ENCODE results near the gene ANKRD6.

The ANKRD6 gene

DNA sequence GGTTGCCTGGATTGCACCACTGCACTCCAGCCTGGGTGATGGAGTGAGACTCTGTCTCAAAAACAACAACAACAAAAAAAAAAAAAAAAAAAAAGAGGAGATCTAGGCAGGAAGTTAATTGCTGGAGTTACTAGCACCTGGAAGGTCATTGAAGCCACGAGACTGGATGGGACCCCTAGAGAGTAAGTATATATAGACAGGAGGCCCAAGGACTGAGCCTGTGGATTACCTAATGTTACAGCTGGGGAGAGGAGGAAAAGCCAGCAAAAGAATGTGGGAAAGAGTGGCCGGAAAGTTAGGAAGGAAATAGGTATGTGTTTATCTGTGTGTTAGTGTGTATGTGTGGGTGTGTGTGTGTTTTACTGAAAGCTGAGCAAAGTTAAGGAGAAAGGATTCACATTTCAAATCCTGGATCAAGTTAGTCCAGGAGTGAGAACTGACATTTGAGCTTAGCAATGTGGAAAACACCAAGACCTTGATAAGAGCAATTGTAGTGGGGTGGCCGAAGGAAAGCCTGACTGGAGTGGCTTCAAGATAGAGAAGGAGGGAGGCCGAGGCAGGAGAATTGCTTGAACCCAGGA lies 38.4 kb downstream of the ANKRD6 start:
- no peak for DNase-seq (ENCODE audit: low read depth)

DNA sequence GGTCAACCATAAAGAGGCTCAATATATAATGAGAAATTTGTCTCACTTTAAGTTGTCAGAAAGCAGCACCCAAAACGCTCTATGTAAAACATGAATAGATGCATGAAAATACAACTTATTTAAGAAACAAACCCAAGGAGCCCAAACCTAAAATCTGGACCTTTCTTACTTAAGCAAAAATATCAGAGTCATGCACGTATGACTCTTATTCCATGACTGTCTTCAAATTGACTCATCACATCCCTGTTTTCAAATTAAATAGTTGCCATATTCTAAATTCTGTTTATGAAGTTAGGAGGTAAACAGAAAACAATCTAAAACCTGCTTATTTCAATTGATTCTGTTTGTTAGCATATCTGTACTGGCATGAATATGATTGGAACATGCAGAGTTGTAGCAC lies 42.1 kb downstream of the ANKRD6 start:
- no peak for DNase-seq (ENCODE audit: low read depth)

DNA sequence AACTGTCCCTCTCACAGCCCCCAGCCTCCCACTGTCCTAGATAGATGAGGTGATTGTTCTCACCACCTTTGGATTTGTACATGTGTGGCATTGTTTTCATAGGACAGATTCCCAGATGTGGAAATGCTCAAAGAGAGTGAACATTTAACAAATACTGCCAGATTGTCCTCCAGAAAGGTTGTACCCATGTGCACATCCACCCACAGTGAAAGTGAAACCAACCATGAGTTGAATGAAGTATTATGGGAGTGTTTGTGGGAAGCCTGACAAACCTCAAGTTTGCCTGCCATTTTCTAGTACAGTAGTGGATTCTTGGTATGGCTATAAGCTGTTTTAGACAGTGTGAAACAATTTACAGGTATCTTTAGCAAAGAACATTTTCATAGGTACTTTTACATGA lies 42.7 kb downstream of the ANKRD6 start:
- DNase-seq (ENCODE audit: low read depth), result no peak

DNA sequence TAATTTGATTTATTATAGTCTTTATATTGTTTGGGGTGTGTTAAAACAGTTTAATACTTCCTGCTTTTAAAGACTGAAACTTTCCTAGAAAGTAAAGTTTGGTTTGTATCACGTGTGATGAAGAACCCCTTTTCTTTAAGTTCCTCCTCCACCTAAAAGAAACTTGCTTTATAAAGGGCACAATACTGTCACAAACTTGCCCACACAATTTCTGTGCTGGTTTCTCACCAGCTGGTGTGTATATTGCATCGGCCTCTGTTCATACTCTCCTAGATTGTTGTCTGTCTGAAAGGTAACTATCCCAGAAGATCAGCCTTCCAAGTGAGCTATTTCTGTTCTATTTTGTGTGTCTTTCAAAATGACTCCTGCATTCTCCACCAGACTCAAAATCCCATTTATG lies 46.9 kb downstream of the ANKRD6 start:
- no peak for DNase-seq (ENCODE audit: low read depth)

DNA sequence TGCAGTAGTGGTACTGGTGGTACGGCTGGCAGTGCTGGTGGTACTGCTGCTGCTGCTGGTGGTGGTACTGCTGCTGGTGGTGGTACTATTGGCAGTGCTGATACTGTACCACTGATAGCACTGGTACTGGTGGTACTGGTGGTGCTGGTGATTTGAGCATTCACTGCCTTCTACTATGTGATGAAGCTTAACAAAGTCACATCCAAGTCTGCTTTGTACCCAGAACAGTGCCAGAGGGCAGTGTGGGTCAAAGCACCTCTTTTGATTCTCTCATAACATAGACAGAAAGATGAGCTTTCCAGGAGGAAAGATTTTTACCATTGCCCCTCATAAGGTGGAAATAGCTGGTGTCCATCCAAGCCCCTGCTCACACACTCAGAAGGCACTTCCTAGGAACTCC lies 48.7 kb downstream of the ANKRD6 start:
- no peak for DNase-seq (ENCODE audit: low read depth)

DNA sequence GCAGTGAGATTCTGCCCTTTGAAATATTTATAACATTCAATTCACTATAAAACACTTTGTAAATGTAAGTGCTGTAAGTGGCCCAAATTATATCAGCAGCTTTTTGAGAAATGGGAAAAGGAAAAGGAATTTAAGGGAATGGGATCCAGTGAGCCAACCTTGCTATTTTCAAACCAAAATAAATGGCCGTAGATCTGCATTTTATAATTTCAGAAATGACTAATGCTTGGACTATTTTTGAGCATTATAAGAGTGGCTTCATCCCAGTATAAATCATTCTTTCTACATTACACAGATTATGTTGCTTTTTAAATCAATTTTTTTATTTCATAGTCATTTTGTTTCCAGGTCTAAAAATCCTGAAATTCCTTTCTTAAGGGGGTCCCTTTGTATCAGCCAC lies 49.2 kb downstream of the ANKRD6 start:
- no peak for DNase-seq (ENCODE audit: low read depth)

DNA sequence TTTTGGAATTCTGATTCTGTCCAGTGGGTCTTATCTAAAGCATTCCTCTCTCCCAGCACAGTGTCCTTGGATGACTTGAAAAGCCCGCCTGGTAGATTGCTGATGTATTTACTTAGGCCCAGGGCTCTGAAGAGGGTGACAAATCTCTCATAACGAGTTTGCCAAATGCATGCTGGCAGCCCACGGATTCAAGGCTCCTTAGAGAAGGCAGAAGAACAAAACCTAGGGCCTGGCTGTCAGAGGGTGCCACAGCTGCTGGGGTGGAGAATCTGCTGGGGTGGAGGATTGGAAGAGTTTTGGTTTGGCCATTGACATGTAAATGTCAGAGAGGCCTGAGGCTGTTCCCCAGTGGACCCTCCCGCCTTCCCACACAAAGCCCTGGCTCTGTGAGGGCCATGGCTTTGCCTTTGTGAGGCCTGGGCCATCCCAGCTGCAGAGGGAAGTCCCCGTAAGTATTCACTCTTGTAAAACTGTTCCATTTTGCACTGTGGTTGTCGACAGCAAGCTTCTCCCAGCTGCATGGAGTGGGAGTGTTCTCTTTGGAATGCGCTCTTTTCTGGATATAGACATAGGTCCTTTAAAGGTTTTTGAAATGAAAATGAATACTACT lies 50.3 kb downstream of the ANKRD6 start:
- no peak for DNase-seq (ENCODE audit: low read depth)

DNA sequence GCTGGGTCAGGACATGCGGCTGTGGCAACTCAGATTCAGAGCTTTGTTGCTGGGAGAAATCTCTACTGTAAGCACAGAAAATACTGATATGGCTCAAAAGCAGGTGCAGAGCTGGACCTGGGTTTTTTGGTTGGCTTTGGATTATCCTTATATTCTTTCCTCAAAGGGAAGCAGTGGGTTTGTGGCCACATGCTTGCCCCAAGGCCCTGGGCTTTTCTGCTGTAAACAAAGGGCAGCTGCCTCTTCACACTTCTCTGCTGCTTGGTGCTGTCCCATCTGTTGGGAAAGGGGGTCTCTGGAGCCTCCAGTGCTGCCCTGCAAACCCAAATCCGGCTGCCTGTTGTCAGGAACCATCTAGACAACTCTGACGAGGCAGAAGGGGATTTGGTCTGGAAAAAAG lies 52.4 kb downstream of the ANKRD6 start:
- no peak for DNase-seq (ENCODE audit: low read depth)

DNA sequence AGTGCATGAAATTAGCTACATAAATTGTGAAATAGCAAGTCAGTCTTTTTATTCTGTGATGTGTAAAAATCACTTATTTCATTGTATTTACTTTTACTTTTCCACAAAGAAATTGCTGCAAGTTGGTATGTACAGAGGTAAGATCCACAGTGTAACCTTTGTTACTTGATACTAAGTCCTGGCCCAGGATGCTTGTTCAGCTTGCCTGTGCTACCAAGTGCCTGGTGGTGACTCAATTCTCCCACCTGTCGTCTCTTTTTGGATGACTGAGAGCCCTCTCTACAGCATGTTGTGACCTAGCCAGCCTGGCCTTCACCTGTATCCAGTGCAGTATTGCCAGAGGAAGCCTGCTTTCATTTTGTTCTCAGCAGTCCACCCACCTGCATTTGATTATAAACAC lies 54.9 kb downstream of the ANKRD6 start:
- no peak for DNase-seq (ENCODE audit: low read depth)

DNA sequence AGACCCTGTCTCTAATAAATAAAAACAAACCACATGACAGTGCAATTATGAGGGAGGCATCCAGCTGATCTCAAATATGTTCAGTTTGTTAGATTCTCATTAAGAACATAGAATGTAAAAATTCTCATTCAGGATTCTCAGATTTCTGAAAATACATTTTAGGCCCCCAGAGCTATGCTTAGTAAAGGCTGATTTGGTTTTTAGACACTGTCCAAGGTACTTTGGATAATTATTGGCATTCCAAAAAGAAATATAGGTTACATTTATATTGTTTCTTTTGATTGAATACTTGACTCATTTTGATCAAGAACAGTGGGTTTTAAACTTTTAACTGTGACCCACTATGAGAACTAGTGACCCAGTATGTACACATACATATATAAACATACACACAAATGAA lies 55.5 kb downstream of the ANKRD6 start:
- DNase-seq (ENCODE audit: low read depth), result no peak

DNA sequence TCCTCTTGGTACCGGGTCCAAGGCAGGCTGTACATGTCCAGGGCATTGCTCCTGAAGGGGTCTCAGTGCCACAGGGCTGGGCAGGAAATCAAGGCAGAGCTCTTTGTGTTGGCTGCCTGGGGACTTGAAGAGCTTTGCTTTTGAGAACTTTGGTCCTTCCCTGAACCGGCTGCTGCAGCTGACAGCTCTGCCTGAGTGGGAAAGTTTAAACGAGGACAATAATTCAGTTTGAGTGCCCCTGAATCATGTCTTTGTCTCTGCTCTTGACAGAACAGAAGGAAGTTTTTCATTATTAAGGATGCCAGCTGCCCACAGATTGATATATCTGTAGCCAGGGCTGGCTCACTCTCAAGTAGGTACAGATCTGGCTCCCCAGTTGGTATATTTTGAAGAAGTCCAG lies 56.1 kb downstream of the ANKRD6 start:
- no peak for DNase-seq (ENCODE audit: low read depth)

DNA sequence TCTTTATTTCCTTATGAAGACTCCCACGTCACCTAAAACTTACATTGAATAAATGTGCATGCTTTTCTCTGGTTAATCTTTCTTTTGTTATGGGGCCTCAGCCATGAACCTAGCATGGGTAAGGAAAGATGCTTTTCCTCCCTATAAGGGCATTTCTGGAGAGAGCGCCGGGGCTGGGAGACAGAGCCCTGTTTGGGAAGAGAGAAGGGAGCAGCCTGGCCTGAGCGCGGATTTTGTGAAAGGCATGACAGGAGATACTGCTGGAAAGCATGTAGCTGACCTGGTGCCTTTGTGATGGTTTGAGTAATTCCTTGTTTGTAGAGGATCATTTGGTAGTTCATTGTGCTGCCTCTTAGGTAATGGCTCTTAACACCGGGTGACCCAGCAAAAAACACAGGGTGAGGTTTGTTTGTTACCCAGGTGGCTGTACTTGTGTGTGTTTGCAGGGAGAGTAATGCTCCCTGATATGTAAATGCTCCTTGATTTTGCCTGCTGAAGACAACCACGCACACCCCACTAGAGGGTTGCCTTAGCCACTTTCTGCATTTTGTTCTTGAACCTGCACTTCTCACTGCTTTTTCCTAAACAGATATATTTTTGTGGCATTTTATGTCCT lies 59.2 kb downstream of the ANKRD6 start:
- no peak for DNase-seq (ENCODE audit: low read depth)

DNA sequence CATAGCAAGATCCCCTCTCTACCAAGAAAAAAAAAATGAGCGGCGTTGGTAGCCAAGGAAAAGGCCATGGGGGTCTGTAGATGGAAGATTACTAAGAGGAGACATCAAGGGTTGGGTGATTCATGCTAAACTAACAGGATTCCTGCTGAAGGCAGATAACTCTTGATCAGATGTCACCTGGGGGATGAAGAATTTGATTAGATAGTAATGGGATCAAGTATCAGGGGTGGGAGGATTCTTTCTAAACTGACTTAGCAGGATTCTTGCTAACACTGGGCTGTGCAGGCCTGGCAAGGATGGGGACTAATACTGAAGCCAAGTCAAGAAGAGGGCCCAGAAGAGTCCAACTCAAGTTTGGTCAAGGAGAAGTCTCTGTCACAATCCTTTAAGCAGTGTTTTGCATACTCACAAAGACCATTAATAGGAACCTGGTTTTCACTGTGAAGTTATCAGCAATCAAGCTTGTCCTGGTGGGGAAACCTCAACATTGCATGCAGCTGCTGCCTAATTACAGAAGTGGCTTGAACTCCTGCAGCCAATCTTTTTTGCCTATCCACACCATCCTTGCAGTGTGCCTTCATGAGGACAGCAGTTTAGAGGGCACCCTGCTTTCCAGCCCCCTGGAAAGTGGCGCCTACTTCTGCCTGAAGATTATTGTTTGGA lies 61.3 kb downstream of the ANKRD6 start:
- no peak for DNase-seq (ENCODE audit: low read depth)

DNA sequence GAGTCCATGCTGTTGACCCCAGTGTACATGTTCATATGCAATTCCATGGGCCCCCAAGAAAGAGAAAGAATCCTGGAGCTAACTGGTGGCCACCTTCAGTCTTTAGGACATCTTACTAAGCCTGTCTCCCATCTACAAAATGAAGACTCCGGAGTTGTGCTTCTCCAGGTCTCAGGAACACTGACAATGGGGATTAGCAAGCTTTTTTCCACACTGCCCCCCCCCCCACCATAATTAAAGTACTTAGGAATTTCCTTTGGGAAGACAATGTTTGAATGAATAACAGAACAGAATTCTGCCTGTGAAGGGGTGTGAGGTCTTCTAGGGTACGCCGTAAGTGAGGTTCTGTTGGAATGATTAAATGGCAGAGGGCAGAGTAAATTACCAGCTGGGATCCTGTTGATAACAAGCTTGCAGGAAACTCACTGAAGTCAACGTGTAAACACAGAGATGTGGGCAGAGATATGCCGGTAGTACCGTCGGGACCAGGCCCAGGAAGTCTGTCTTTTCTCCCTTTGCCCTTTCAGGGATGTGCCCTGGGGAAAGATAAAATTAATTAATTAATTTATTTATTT lies 63.1 kb downstream of the ANKRD6 start:
- no peak for DNase-seq (ENCODE audit: low read depth)

DNA sequence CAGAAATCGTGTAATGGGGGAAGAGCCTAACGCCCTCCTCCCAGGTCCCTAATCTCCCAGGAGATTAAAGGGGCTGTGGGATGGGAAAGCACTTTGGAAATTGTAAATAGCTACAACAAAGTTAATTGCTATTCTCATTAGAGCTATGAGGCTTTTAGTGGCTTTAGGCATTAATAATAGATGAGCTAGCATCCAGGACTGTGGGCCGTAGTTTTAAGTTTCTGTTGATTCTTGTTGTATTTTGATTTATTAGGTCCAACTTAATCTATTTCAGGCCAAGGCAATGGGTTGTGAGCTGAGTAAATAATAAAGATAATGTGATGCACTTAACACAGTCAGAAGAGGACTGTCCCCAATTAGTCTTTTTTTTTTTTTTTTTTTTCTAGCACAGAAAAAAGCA lies 67.7 kb downstream of the ANKRD6 start:
- DNase-seq (ENCODE audit: low read depth), result no peak

DNA sequence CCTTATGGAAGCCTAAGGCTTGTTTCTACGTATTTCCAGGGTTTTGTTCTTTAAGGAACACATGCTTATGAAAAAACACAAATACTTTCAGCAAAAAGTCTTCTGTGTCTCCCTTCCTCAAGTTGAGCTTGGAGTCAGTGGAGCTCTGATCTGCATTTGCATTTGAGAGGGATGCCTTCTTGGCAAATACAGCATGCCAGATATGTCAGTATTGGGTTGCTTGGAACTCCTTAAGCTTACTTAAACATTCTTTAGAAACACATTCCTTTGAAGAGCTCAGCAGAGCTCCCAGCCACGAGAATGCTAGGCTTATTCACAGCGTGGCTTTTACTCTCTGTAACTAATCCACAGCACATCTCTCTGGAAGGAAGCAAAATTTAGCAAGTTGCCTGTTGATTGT lies 68.3 kb downstream of the ANKRD6 start:
- no peak for DNase-seq (ENCODE audit: low read depth)

DNA sequence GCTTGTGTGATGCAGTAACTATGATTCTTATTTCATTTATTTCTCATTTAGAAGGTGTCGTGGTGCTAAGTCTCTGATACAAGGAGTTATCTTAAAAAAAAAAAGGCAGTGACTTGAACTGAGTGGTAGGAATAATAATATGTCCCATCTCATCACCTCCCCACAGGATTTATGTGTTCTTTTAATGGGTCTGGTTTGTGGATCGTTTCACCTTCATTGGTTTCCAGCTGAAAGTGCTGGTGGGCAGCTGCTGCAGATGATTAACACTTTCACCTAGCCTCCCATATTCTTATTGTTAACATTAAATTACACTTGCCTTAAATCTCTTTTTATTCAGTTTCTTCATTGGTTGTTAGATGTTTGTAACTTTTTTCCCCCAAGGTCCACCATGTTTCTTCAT lies 68.8 kb downstream of the ANKRD6 start:
- DNase-seq (ENCODE audit: low read depth), result no peak

DNA sequence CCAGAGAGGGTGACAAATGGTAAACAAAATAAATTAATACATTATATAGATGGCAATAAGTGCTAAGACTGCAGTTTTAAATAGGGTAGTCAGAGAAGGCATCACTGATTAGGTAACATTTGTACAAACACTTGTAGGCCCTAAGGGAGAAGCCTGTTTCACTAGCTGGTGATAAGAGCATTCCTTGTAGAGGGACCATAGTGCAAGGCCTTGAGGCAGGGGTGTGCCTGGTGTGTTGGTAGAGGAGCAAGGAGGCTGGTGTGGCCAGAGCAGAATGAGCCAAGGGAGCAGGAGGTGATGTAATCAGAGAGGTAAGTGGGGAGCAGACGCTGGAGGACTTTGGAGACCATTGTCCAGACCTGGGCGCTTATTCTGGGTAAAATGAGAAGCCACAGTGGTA lies 70.7 kb downstream of the ANKRD6 start:
- DNase-seq (ENCODE audit: low read depth), result no peak

DNA sequence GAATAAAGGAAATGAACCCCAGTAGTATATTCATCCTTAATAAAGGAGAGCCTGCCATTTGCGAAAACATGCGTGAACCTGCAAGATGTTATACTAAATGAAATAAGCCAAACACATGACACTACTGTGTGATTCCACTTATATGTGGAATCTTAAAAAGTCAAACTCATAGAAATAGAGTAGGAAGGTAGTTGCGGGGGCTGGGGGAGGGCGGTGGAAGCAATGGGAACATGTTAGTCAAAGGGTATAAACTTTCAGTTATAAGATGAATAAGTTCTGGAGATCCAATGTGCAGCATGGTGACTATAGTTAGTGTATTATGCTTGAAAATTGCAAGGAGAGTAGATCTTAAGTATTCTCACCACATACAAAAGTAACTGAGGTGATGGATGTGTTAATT lies 72.9 kb downstream of the ANKRD6 start:
- no peak for DNase-seq (ENCODE audit: low read depth)

DNA sequence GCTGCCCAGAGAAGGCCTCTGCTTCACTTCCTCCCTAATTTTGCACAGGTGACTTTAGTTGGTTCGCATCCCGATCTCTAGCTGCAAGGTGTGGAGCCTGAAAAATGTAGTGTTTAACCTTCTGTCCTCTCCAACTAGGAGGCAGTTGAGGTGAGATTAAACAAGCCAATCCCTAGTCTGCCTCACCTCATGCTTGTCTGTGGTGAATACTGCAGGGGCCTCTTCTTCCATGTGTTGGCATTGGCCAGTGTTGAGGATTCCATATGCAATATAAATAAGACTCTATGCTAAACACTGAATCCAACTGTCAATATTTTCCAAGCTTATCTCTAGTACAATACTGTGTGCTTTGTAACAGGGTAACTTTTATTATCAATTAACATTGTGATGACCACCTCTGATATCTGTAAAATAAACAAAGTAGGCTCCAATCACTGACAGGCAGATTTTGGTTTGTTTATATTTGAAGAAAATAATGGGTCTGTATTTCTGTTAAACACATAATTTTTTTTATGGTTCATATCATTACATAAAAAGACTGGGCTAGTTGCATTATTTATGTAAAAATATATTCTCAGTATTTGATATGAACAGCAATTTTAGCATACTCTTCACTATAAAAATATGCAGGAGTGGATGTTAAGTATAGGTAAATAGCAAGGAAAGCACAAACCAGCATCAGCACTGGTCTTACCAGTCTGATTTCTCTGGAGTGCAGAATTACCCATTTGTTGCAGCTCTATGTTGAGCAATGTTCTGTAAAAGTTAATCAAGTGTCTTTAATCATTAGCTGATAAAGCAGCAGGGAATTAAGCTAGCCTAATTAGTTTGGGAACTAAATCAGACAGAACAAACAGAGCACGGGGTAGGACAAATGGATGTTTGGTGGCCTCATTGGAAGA lies 74.0 kb downstream of the ANKRD6 start:
- DNase-seq (ENCODE audit: low read depth), result no peak

DNA sequence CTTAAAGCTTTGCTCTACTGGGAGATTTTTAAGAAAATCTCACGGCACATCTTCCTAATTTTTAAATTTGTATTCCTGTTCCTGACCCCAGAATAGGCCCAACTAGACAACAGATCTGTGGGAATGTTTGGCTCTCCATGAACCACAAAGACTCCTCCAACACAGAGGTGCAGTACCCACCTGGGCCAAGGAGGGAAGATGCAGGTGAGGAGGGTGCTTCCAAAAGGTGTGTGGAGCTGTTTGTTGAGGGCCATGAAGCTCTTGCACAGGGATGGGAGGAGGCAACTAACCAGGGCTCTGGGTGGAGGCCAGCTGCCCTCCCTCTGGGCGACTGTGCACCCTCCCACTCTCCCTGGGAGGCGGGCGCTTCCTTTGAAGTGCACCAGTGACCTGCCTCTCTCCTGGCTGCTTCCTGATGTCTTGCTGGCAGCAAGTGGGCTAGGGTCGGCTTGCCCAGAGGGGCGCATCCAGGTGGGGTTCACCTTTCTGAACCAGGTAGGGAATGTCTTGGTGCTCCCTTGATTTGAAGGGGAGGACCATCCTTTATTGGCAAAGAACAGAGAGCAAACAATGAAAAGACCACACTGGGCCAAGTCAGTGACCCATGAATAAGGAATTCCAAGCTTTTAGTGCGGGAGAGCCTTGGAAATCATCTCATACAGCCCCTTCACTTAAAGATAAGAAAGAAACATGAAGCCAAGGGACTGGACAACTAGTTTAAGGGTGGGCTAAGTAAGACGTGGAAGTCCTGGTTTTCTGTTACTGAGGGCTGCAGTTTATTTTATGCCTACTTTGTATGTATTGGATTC lies 76.0 kb downstream of the ANKRD6 start:
- DNase-seq (ENCODE audit: low read depth), result no peak

Measured in stromal cell of bone marrow (primary cell).